K562 (cell line): ENCODE measurements around the gene MGAT1. TPM values are rescaled to one million over a fixed set of nuclear protein-coding genes. Genes with fewer than 3 reads are reported as not detected.

Source experiments
- ATAC-seq: fragments of 200-7000 bp; cut with Tn5 transposase; 3 replicates; pipeline ENCODE4 v1.9.1; 2020; ENCODE audit warnings: moderate library complexity
- BruUV-seq: library from RNA; stranded (reverse); fragments of 400-500 nt; replicated peaks from 2 replicates; lab custom pipeline; 2021; lab: Mats Ljungman, UMichigan
- CTCF ChIA-PET: fragments of 300-600 bp; formaldehyde crosslinking; extraction: SDS; loops from one replicate; lab custom pipeline; 2021; ENCODE audit warnings: low intra/inter-chr PET ratio; lab: Yijun Ruan, JAX
- POLR2A ChIA-PET: fragments of 300-600, 350-650 bp; sonication (Branson Sonifier 250); formaldehyde crosslinking; extraction: SDS; loops from one replicate; lab custom pipeline; 2021; ENCODE audit warnings: antibody characterized with exemption, inconsistent platforms; lab: Yijun Ruan, JAX
- DNase-seq, 4 experiments: peaks; one replicate each; pipeline versions ENCODE4 v3.0.0 to v3.0.0-alpha.2; 2011 to 2018; ENCODE audit warnings: low spot score in 3 of 4, mixed read lengths in 3 of 4; ENCODE audit errors: extremely low read depth in 1 of 4
- FAIRE-seq: peaks from 2 replicates; lab custom pipeline; 2011; peaks lifted over from hg19 to GRCh38; lab: Jason Lieb, UNC
- H2AFZ ChIP-seq: 2 replicates; pipeline ENCODE4 v1.6.0; 2011; ENCODE audit warnings: low read depth, low read length, control low read depth, inconsistent platforms
- H3K27ac ChIP-seq: fragments of 200-600 bp; 3 replicates; pipeline ENCODE4 v1.8.0; 2011; ENCODE audit warnings: low read depth, mild to moderate bottlenecking, control low read depth, inconsistent platforms, low read length, moderate library complexity, mixed read lengths; ENCODE audit errors: extremely low read depth
- H3K27me3 ChIP-seq, 2 experiments: fragments of 300-600 bp in 1 of 2; 2 replicates in 1 of 2; 3 replicates in 1 of 2; pipeline versions ENCODE4 v1.6.0 to v1.8.0; 2011; ENCODE audit warnings: inconsistent platforms in 2 of 2, low read length in 2 of 2, mild to moderate bottlenecking in 1 of 2, mixed read lengths in 1 of 2, moderate library complexity in 1 of 2; ENCODE audit not compliant: control insufficient read depth in 2 of 2, insufficient read depth in 2 of 2
- H3K36me3 ChIP-seq: fragments of 300-600 bp; 3 replicates; pipeline ENCODE4 v1.8.0; 2011; ENCODE audit warnings: mild to moderate bottlenecking, low read length, inconsistent platforms; ENCODE audit not compliant: control insufficient read depth, insufficient read depth
- H3K4me1 ChIP-seq, 2 experiments: fragments of 200-600 bp in 1 of 2; replicated peaks in 1 of 2; 2 replicates in 1 of 2; 3 replicates in 1 of 2; pipeline versions ENCODE4 v1.5.1 to v1.8.0; 2011; ENCODE audit warnings: inconsistent platforms in 2 of 2, low read length in 2 of 2, mild to moderate bottlenecking in 1 of 2, mixed read lengths in 1 of 2, moderate library complexity in 1 of 2; ENCODE audit not compliant: control insufficient read depth in 2 of 2, insufficient read depth in 2 of 2
- H3K4me2 ChIP-seq: 2 replicates; pipeline ENCODE4 v1.6.1; 2011; ENCODE audit warnings: low read length, control low read depth, inconsistent platforms, mixed read lengths; ENCODE audit not compliant: insufficient read depth
- H3K4me3 ChIP-seq: fragments of 200-600 bp; sonication (generic), shearing (Covaris generic); 2 replicates; pipeline ENCODE4 v1.5.1; 2016; ENCODE audit warnings: control low read depth, inconsistent platforms
- H3K79me2 ChIP-seq: fragments of 200-600 bp; 3 replicates; pipeline ENCODE4 v1.8.0; 2011; ENCODE audit warnings: low read length, inconsistent platforms; ENCODE audit not compliant: control insufficient read depth, insufficient read depth
- H3K9ac ChIP-seq, 2 experiments: 2 replicates each; pipeline versions ENCODE4 v1.6.0 to v1.6.1; 2011; ENCODE audit warnings: low read depth in 2 of 2, low read length in 2 of 2, control low read depth in 1 of 2, inconsistent platforms in 1 of 2, mild to moderate bottlenecking in 1 of 2, mixed read lengths in 1 of 2; ENCODE audit not compliant: insufficient read depth in 1 of 2
- H3K9me1 ChIP-seq: one replicate; pipeline ENCODE4 v1.6.0; 2011; ENCODE audit warnings: inconsistent platforms, mild to moderate bottlenecking, low read length, moderate library complexity; ENCODE audit not compliant: control insufficient read depth, insufficient read depth
- H3K9me3 ChIP-seq: replicated peaks from 2 replicates; pipeline ENCODE4 v1.5.1; 2011; ENCODE audit warnings: low read depth, low read length, inconsistent platforms; ENCODE audit not compliant: control insufficient read depth, insufficient read depth
- H4K20me1 ChIP-seq: replicated peaks from 2 replicates; pipeline ENCODE4 v1.6.1; 2011; ENCODE audit warnings: low read length, inconsistent platforms, mixed read lengths; ENCODE audit not compliant: control insufficient read depth, insufficient read depth
- BCL6 ChIP-seq: fragments of 250-450 bp; sonication (Bioruptor Pico); IDR thresholded peaks from 2 replicates; pipeline ENCODE4 v1.4.0; 2020
- CEBPB ChIP-seq: fragments of 450-650 bp; IDR thresholded peaks from 2 replicates; pipeline ENCODE4 v1.6.1; 2016; ENCODE audit warnings: missing genetic modification characterization, missing compliant biosample characterization
- DPF2 ChIP-seq: fragments of 450-650 bp; IDR thresholded peaks from 2 replicates; pipeline ENCODE4 v1.6.1; 2016
- FOXJ3 ChIP-seq: sonication (generic); formaldehyde crosslinking; IDR thresholded peaks from 2 replicates; pipeline ENCODE4 v1.4.0; 2020; ENCODE audit warnings: mild to moderate bottlenecking, missing genetic modification reagents
- HDAC2 ChIP-seq: fragments of 450-650 bp; IDR thresholded peaks from 2 replicates; pipeline ENCODE4 v1.6.1; 2016; ENCODE audit warnings: mild to moderate bottlenecking
- MNT ChIP-seq, 2 experiments: fragments of 450-650 bp; conservative IDR thresholded peaks; 2 replicates each; pipeline ENCODE4 v1.6.1; 2017; ENCODE audit warnings: mild to moderate bottlenecking in 2 of 2, moderate library complexity in 2 of 2
- MYC ChIP-seq, 2 experiments: fragments of 250-450 bp in 1 of 2; sonication (Bioruptor Pico) in 1 of 2; IDR thresholded peaks; 2 replicates each; pipeline versions ENCODE4 v1.5.1 to v1.6.1; 2012 to 2021; ENCODE audit warnings: low read depth in 2 of 2, borderline replicate concordance in 1 of 2, improper control_type of control experiment in 1 of 2, low read length in 1 of 2, mild to moderate bottlenecking in 1 of 2, moderate library complexity in 1 of 2
- PHF20 ChIP-seq: fragments of 450-650 bp; IDR thresholded peaks from 2 replicates; pipeline ENCODE4 v1.6.1; 2018; ENCODE audit not compliant: partially characterized antibody
- RFX5 ChIP-seq: IDR thresholded peaks from 2 replicates; pipeline ENCODE4 v1.6.1; 2011; ENCODE audit warnings: low read depth, mild to moderate bottlenecking, improper control_type of control experiment, low read length
- SAP30 ChIP-seq: fragments of 200-600 bp; sonication (generic); IDR thresholded peaks from 2 replicates; pipeline ENCODE4 v1.6.1; 2012; ENCODE audit warnings: borderline replicate concordance, low read depth, mild to moderate bottlenecking, moderate library complexity, low read length, control low read depth, inconsistent platforms; ENCODE audit not compliant: insufficient read depth, poor library complexity, severe bottlenecking
- ZBTB8A ChIP-seq: fragments of 450-650 bp; IDR thresholded peaks from 2 replicates; pipeline ENCODE4 v1.6.1; 2018; ENCODE audit warnings: mild to moderate bottlenecking, moderate library complexity; ENCODE audit not compliant: partially characterized antibody
- ZC3H8 ChIP-seq: fragments of 450-650 bp; IDR thresholded peaks from 2 replicates; pipeline ENCODE4 v1.6.1; 2017
- ZKSCAN8 ChIP-seq: fragments of 200-800 bp; sonication (Bioruptor generic); IDR thresholded peaks from 2 replicates; pipeline ENCODE4 v1.6.1; 2016; ENCODE audit warnings: missing genetic modification characterization, missing compliant biosample characterization
- ZNF175 ChIP-seq: fragments of 200-800 bp; sonication (Bioruptor generic); IDR thresholded peaks from 2 replicates; pipeline ENCODE4 v1.6.1; 2016; ENCODE audit warnings: low read depth, mild to moderate bottlenecking, missing genetic modification characterization, missing compliant biosample characterization
- ZNF232 ChIP-seq: sonication (generic); formaldehyde crosslinking; IDR thresholded peaks from 2 replicates; pipeline ENCODE4 v1.8.0; 2022; ENCODE audit warnings: mild to moderate bottlenecking, missing genetic modification reagents
- ZNF280B ChIP-seq: fragments of 250-450 bp; sonication (Bioruptor Pico); IDR thresholded peaks from 2 replicates; pipeline ENCODE4 v1.5.1; 2021; ENCODE audit warnings: mild to moderate bottlenecking
- ZSCAN29 ChIP-seq: fragments of 450-650 bp; IDR thresholded peaks from 2 replicates; pipeline ENCODE4 v1.6.1; 2017
- WGBS: fragments of 100-300 bp; shearing (Covaris generic); methylation state at CpG from one replicate; pipeline ENCODE4 v1.1.6; 2016; ENCODE audit warnings: low coverage, mixed read lengths; ENCODE audit not compliant: insufficient coverage; ENCODE audit errors: missing lambda C conversion rate; 5-methylcytosine and 5-hydroxymethylcytosine counted together
- in situ Hi-C: fragments of 300-500 bp; cut with MboI; formaldehyde crosslinking; loops from 4 replicates; pipeline ENCODE4 v1.15.0; 2018; ENCODE audit warnings: inconsistent platforms, mixed read lengths
- intact Hi-C: fragments of 100-400 bp; cut with micrococcal nuclease; formaldehyde crosslinking; loops from 2 replicates; pipeline ENCODE4 v1.14.2; 2022
- polyA plus RNA-seq, 8 experiments: library from polyadenylated mRNA; depleted of rRNA in 4 of 8; stranded (reverse) in 5 of 8; unstranded in 3 of 8; fragments of >200 nt; fragmentation: Nextera tagmentation in 2 of 8; fragmentation: Illumina TruSeq in 1 of 8; extraction: Ambion mirVana in 2 of 8; extraction: Trizol in 1 of 8; gene quantifications; 2 replicates each; pipeline versions ENCODE4 v1.2.1 to v1.2.3, GENCODE V29; 2011 to 2014; ENCODE audit warnings: inconsistent platforms in 1 of 8, missing spikeins in 1 of 8
- total RNA-seq, 7 experiments: library from RNA; depleted of rRNA in 6 of 7; stranded (reverse); fragments of >200 nt in 6 of 7; fragmentation: Illumina TruSeq in 2 of 7; extraction: Trizol in 2 of 7; gene quantifications; 2 replicates each; pipeline versions ENCODE4 v1.2.1 to v1.2.3, GENCODE V29; 2011 to 2021; ENCODE audit warnings: low replicate concordance in 1 of 7
- TF ChIP-seq, protein P1 (sequence below): conservative IDR thresholded peaks from 2 replicates; pipeline ENCODE4 v1.6.1; 2011; ENCODE audit warnings: low read depth, mild to moderate bottlenecking, low read length; ENCODE audit not compliant: control insufficient read depth
- TF ChIP-seq, protein P2 (sequence below), 2 experiments: fragments of 250-450 bp in 1 of 2; fragments of 450-650 bp in 1 of 2; sonication (Bioruptor Pico) in 1 of 2; IDR thresholded peaks; 2 replicates each; pipeline versions ENCODE4 v1.6.1 to v1.8.0; 2016 to 2021; ENCODE audit warnings: mild to moderate bottlenecking in 2 of 2, moderate library complexity in 2 of 2, missing compliant biosample characterization in 1 of 2, missing genetic modification characterization in 1 of 2

Gene MGAT1
- total and polyA plus RNA-seq, 9 of the 15 experiments (the other 6 are each of a cell fraction or from before 2014, with no cell fraction given), result 3.9 to 82.7 (median 44.5) TPM

GRCh38 chr5:180837478-180837877, 34.9 kb upstream of the MGAT1 start:
- FAIRE-seq, result no peak
- Histone ChIP-seq H2AFZ (no peak overlapping the region), H3K4me2 (no peak overlapping the region), H4K20me1 (no peaks in the 10 kb centered on the region), H3K79me2 (peaks cover 5% of the 10 kb centered on the region; the same call in 2 of the 3 replicates), H3K9me3 (no peaks in the 10 kb centered on the region)
- POLR2A ChIA-PET, result interaction anchor here (0.6 to 0.9 kb wide), 3 partner anchors 10 to 384 kb away, joined by 3 read pairs; no protein-coding TSS in a partner anchor
- ATAC-seq, result no peak
- no TSS peak for BruUV-seq
- TF ChIP-seq ZKSCAN8 (CRISPR knock-in tag), result no peak
- no peak for TF ChIP-seq ZNF232 (CRISPR knock-in tag)
- TF ChIP-seq, protein P1, sequence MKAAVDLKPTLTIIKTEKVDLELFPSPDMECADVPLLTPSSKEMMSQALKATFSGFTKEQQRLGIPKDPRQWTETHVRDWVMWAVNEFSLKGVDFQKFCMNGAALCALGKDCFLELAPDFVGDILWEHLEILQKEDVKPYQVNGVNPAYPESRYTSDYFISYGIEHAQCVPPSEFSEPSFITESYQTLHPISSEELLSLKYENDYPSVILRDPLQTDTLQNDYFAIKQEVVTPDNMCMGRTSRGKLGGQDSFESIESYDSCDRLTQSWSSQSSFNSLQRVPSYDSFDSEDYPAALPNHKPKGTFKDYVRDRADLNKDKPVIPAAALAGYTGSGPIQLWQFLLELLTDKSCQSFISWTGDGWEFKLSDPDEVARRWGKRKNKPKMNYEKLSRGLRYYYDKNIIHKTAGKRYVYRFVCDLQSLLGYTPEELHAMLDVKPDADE, result no peak
- TF ChIP-seq ZSCAN29, result no peak
- TF ChIP-seq BCL6 (CRISPR knock-in tag), result no peak
- no peak for TF ChIP-seq DPF2
- no peak for TF ChIP-seq ZBTB8A
- TF ChIP-seq PHF20, result no peak
- no peak for TF ChIP-seq RFX5
- TF ChIP-seq ZNF175 (CRISPR knock-in tag), result no peak
- TF ChIP-seq ZNF280B, result no peak
- TF ChIP-seq HDAC2, result no peak
- TF ChIP-seq ZC3H8, result no peak
- TF ChIP-seq MNT (conservative IDR thresholded peaks at IDR 0.05), result no peak
- TF ChIP-seq SAP30, result no peak
- no peak for TF ChIP-seq MYC (IDR thresholded peaks at IDR 0.05; ENCODE audit: low read depth, low read length)
- TF ChIP-seq MYC (CRISPR knock-in tag; IDR thresholded peaks at IDR 0.05; ENCODE audit: borderline replicate concordance, low read depth), result no peak
- TF ChIP-seq CEBPB (tag), result no peak
- no peak for TF ChIP-seq FOXJ3 (CRISPR knock-in tag)
- TF ChIP-seq, protein P2, sequence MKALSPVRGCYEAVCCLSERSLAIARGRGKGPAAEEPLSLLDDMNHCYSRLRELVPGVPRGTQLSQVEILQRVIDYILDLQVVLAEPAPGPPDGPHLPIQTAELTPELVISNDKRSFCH (CRISPR knock-in tag; IDR thresholded peaks at IDR 0.05), result no peak
- TF ChIP-seq, protein P2 (tag; IDR thresholded peaks at IDR 0.05), result no peak
- TF ChIP-seq, all 486 proteins: peak for 0
- Histone ChIP-seq H3K27me3 (no peaks in the 10 kb centered on the region), H3K9me1 (no peaks in the 10 kb centered on the region), H3K4me1 (peaks cover 3 to 4% of the 10 kb centered on the region in 2 experiments; a peak in 3 of 5 replicates), H3K27ac (no peak overlapping the region), H3K36me3 (peaks cover 13% of the 10 kb centered on the region; the same call in 1 of the 3 replicates), H3K4me3 (no peak overlapping the region), H3K9ac (no peak overlapping the region)
- CTCF ChIA-PET, result no interaction called here
- in situ Hi-C loops (no loop called here), intact Hi-C loops (no loop called here)
- no peak for DNase-seq
- 89% methylated on average over 4 of the region's 4 CpGs for WGBS
